BE2C (cell line): ENCODE data around the gene CCDC102B.
A peak's percentile ranks its signal among the peaks of the same experiment; 100 is the strongest.

ENCODE experiments used
- DNase-seq: peaks from one replicate; pipeline ENCODE4 v3.0.0-alpha.2; 2020
- H3K27me3 ChIP-seq: fragments of 250-450 bp; sonication (Bioruptor Pico); 2 replicates; pipeline ENCODE4 v1.5.1; 2020; ENCODE audit warnings: mild to moderate bottlenecking
- H3K36me3 ChIP-seq: fragments of 250-450 bp; sonication (Bioruptor Pico); 2 replicates; pipeline ENCODE4 v1.5.1; 2020; ENCODE audit warnings: mild to moderate bottlenecking
- H3K4me1 ChIP-seq: fragments of 250-450 bp; sonication (Bioruptor Pico); 2 replicates; pipeline ENCODE4 v1.5.1; 2020
- H3K4me3 ChIP-seq: 2 replicates; pipeline ENCODE4 v1.5.1; 2011; ENCODE audit warnings: low read depth, low read length
- H3K9me3 ChIP-seq: fragments of 250-450 bp; sonication (Bioruptor Pico); 2 replicates; pipeline ENCODE4 v1.5.1; 2020
- CTCF ChIP-seq: IDR thresholded peaks from 2 replicates; pipeline ENCODE4 v1.5.1; 2012; ENCODE audit warnings: mild to moderate bottlenecking, low read depth, low read length

Gene CCDC102B

GRCh38 chr18:68842951-68843350, 45.1 kb downstream of the CCDC102B start:
- no peaks in the 10 kb centered on the region for H3K27me3 ChIP-seq
- H3K4me3 ChIP-seq: no peak overlapping the region
- no peak for TF ChIP-seq CTCF
- H3K9me3 ChIP-seq: no peaks in the 10 kb centered on the region
- H3K4me1 ChIP-seq: no peaks in the 10 kb centered on the region; the same call in 1 of the 2 replicates
- no peaks in the 10 kb centered on the region for H3K36me3 ChIP-seq
- no peak for DNase-seq

- TF ChIP-seq CTCF: no peak
- no peak for DNase-seq
- no peaks in the 10 kb centered on the region for H3K27me3 ChIP-seq
- H3K4me3 ChIP-seq: no peak overlapping the region
- no peaks in the 10 kb centered on the region for H3K36me3 ChIP-seq
- H3K9me3 ChIP-seq: no peaks in the 10 kb centered on the region
- H3K4me1 ChIP-seq: no peaks in the 10 kb centered on the region; the same call in 1 of the 2 replicates
These were observed 45.7 kb downstream of the CCDC102B start for GRCh38 chr18:68843473-68844089.

GRCh38 chr18:68847219-68847837, 49.4 kb downstream of the CCDC102B start:
- no peak overlapping the region for H3K4me3 ChIP-seq
- no peaks in the 10 kb centered on the region for H3K27me3 ChIP-seq
- H3K9me3 ChIP-seq: no peaks in the 10 kb centered on the region
- no peaks in the 10 kb centered on the region; the same call in 1 of the 2 replicates for H3K4me1 ChIP-seq
- TF ChIP-seq CTCF: peak; percentile 50
- no peaks in the 10 kb centered on the region for H3K36me3 ChIP-seq
- DNase-seq: no peak

- no peaks in the 10 kb centered on the region for H3K36me3 ChIP-seq
- DNase-seq: no peak
- TF ChIP-seq CTCF: no peak
- H3K27me3 ChIP-seq: no peaks in the 10 kb centered on the region
- H3K4me1 ChIP-seq: no peaks in the 10 kb centered on the region; the same call in 1 of the 2 replicates
- no peak overlapping the region for H3K4me3 ChIP-seq
- H3K9me3 ChIP-seq: no peaks in the 10 kb centered on the region
These were observed 50.4 kb downstream of the CCDC102B start for GRCh38 chr18:68848242-68848641.

GRCh38 chr18:68854786-68855391, 57.0 kb downstream of the CCDC102B start:
- no peaks in the 10 kb centered on the region for H3K4me1 ChIP-seq
- no peaks in the 10 kb centered on the region for H3K36me3 ChIP-seq
- no peak for DNase-seq
- H3K4me3 ChIP-seq: no peak overlapping the region
- no peaks in the 10 kb centered on the region for H3K9me3 ChIP-seq
- TF ChIP-seq CTCF: no peak
- H3K27me3 ChIP-seq: no peaks in the 10 kb centered on the region

- Histone ChIP-seq H3K27me3 (no peaks in the 10 kb centered on the region), H3K4me1 (no peaks in the 10 kb centered on the region), H3K9me3 (no peaks in the 10 kb centered on the region), H3K4me3 (no peak overlapping the region), H3K36me3 (no peaks in the 10 kb centered on the region)
- no peak for DNase-seq
- no peak for TF ChIP-seq CTCF
These were observed 57.6 kb downstream of the CCDC102B start for GRCh38 chr18:68855491-68855890.
